WTC11 (cell line): ENCODE measurements around the gene ZDHHC8.

Experiments
- CBFB ChIP-seq: sonication (generic); formaldehyde crosslinking; IDR thresholded peaks from 2 replicates; pipeline ENCODE4 v1.8.1; 2022; ENCODE audit warnings: mild to moderate bottlenecking, low read depth, missing genetic modification reagents
- CREM ChIP-seq: sonication (generic); formaldehyde crosslinking; IDR thresholded peaks from 2 replicates; pipeline ENCODE4 v1.8.1; 2022; ENCODE audit warnings: mild to moderate bottlenecking, missing genetic modification reagents, moderate library complexity
- PRRX2 ChIP-seq: fragments of 250-450 bp; sonication (Bioruptor Pico); IDR thresholded peaks from 2 replicates; pipeline ENCODE4 v1.8.0; 2021; ENCODE audit warnings: mild to moderate bottlenecking
- TCF7 ChIP-seq: sonication (generic); formaldehyde crosslinking; IDR thresholded peaks from 2 replicates; pipeline ENCODE4 v1.8.0; 2022; ENCODE audit warnings: mild to moderate bottlenecking, low read depth, missing genetic modification reagents, moderate library complexity
- TP53 ChIP-seq: sonication (generic); formaldehyde crosslinking; IDR thresholded peaks from 2 replicates; pipeline ENCODE4 v1.8.1; 2023; ENCODE audit warnings: mild to moderate bottlenecking, missing genetic modification reagents
- ZNF232 ChIP-seq: sonication (generic); formaldehyde crosslinking; IDR thresholded peaks from 2 replicates; pipeline ENCODE4 v1.8.0; 2022; ENCODE audit warnings: mild to moderate bottlenecking, missing genetic modification reagents
- ZNF263 ChIP-seq: sonication (generic); formaldehyde crosslinking; IDR thresholded peaks from 2 replicates; pipeline ENCODE4 v1.8.1; 2022; ENCODE audit warnings: low read depth, mild to moderate bottlenecking, moderate library complexity, missing genetic modification reagents
- ZNF396 ChIP-seq: fragments of 250-450 bp; sonication (Bioruptor Pico); IDR thresholded peaks from 2 replicates; pipeline ENCODE4 v1.8.0; 2021; ENCODE audit warnings: mild to moderate bottlenecking, moderate library complexity, borderline replicate concordance
- ZNF671 ChIP-seq: fragments of 250-450 bp; sonication (Bioruptor Pico); IDR thresholded peaks from 2 replicates; pipeline ENCODE4 v1.8.0; 2021; ENCODE audit warnings: mild to moderate bottlenecking
- TF ChIP-seq, protein P1 (sequence below): fragments of 200-600 bp; IDR thresholded peaks from 2 replicates; pipeline ENCODE4 v1.8.0; 2022; ENCODE audit warnings: antibody characterized with exemption
- TF ChIP-seq, protein P2 (sequence below): sonication (generic); formaldehyde crosslinking; IDR thresholded peaks from 2 replicates; pipeline ENCODE4 v1.8.1; 2023; ENCODE audit warnings: mild to moderate bottlenecking, missing genetic modification reagents, moderate library complexity
- TF ChIP-seq, protein P3 (sequence below): fragments of 250-450 bp; sonication (Bioruptor Pico); conservative IDR thresholded peaks from 2 replicates; pipeline ENCODE4 v1.9.0; 2021; ENCODE audit warnings: mild to moderate bottlenecking
- TF ChIP-seq, protein P4 (sequence below): sonication (generic); formaldehyde crosslinking; IDR thresholded peaks from 2 replicates; pipeline ENCODE4 v1.8.1; 2023; ENCODE audit warnings: mild to moderate bottlenecking, missing genetic modification reagents, borderline replicate concordance
- TF ChIP-seq, protein P5 (sequence below): sonication (generic); formaldehyde crosslinking; IDR thresholded peaks from 2 replicates; pipeline ENCODE4 v1.8.0; 2022; ENCODE audit warnings: mild to moderate bottlenecking, missing genetic modification reagents

DNA sequence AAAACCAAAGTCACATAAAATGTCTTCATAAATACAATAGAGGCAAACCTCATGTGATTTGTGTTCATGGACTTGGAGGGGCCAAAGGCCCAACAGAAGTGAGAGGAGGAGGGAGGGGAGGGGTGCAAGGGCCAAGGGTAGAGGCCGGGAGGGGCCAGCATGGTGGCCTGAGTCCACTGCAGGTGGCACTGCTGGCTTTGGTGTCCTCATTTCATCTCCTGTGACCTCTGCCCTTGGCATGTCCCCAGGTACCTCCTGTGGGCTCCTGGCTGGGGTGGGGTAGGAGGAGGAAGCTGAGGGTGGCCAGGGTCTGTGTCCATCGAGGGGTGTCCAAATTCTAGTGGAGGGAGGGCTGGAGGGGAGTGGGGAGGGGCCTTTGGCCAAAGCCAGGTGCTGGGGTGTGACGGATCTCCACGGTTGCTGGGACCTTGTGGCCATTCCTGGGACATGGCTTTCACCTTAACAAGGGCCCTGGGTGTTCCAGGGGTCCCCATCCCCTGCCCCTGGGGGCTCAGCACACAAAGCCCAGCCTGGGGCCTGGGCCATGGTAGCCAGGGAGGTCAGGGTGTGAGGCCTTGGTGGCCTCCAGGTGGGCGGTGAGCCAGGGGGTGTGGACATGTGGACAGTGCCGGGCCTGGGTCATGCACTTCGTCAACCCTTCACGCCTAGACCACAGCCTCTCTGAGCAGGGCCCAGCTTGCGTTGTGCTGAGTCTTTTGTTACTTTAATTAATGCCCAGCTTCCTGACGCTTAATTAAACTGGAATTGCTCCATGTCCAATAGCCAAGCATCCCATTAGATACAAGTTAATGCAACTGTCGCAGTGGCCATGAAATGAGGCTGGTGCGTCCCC is 39.9 kb downstream of the ZDHHC8 start:
- TF ChIP-seq, protein P1, sequence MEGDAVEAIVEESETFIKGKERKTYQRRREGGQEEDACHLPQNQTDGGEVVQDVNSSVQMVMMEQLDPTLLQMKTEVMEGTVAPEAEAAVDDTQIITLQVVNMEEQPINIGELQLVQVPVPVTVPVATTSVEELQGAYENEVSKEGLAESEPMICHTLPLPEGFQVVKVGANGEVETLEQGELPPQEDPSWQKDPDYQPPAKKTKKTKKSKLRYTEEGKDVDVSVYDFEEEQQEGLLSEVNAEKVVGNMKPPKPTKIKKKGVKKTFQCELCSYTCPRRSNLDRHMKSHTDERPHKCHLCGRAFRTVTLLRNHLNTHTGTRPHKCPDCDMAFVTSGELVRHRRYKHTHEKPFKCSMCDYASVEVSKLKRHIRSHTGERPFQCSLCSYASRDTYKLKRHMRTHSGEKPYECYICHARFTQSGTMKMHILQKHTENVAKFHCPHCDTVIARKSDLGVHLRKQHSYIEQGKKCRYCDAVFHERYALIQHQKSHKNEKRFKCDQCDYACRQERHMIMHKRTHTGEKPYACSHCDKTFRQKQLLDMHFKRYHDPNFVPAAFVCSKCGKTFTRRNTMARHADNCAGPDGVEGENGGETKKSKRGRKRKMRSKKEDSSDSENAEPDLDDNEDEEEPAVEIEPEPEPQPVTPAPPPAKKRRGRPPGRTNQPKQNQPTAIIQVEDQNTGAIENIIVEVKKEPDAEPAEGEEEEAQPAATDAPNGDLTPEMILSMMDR, result no peak
- TF ChIP-seq, protein P2, sequence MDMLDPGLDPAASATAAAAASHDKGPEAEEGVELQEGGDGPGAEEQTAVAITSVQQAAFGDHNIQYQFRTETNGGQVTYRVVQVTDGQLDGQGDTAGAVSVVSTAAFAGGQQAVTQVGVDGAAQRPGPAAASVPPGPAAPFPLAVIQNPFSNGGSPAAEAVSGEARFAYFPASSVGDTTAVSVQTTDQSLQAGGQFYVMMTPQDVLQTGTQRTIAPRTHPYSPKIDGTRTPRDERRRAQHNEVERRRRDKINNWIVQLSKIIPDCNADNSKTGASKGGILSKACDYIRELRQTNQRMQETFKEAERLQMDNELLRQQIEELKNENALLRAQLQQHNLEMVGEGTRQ (CRISPR knock-in tag), result no peak
- TF ChIP-seq, protein P3, sequence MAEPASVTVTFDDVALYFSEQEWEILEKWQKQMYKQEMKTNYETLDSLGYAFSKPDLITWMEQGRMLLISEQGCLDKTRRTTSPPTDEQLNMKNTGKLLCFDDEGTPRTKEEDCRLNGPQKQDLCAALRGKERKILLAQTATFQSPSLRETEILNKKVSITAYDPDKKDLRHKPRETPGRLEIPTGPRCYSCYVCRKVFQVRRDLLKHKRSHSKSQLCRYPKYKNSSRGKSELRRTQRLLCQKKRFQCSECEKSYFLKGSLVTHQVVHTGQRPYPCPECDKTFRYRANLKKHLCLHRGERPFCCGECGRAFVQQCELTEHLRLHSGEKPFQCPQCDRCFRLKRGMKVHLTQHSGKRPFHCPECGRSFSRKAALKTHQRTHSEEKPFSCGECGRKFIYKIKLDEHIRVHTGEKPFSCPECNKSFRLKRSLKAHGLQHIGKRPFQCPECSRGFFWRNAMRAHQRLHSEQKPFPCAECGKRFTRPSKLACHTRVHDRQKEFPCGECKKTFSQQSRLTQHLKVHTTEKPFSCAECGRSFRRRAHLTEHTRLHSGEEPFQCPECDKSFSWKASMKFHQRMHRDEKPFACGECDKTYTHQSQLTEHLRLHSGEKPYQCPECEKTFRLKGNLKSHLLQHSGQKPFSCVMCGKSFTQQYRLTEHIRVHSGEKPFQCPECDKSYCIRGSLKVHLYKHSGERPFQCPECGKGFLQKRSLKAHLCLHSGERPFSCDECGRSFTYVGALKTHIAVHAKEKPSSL (CRISPR knock-in tag), result no peak
- TF ChIP-seq ZNF671, result no peak
- no peak for TF ChIP-seq ZNF232 (CRISPR knock-in tag)
- no peak for TF ChIP-seq ZNF263 (CRISPR knock-in tag)
- TF ChIP-seq TP53 (CRISPR knock-in tag), result no peak
- TF ChIP-seq, protein P4, sequence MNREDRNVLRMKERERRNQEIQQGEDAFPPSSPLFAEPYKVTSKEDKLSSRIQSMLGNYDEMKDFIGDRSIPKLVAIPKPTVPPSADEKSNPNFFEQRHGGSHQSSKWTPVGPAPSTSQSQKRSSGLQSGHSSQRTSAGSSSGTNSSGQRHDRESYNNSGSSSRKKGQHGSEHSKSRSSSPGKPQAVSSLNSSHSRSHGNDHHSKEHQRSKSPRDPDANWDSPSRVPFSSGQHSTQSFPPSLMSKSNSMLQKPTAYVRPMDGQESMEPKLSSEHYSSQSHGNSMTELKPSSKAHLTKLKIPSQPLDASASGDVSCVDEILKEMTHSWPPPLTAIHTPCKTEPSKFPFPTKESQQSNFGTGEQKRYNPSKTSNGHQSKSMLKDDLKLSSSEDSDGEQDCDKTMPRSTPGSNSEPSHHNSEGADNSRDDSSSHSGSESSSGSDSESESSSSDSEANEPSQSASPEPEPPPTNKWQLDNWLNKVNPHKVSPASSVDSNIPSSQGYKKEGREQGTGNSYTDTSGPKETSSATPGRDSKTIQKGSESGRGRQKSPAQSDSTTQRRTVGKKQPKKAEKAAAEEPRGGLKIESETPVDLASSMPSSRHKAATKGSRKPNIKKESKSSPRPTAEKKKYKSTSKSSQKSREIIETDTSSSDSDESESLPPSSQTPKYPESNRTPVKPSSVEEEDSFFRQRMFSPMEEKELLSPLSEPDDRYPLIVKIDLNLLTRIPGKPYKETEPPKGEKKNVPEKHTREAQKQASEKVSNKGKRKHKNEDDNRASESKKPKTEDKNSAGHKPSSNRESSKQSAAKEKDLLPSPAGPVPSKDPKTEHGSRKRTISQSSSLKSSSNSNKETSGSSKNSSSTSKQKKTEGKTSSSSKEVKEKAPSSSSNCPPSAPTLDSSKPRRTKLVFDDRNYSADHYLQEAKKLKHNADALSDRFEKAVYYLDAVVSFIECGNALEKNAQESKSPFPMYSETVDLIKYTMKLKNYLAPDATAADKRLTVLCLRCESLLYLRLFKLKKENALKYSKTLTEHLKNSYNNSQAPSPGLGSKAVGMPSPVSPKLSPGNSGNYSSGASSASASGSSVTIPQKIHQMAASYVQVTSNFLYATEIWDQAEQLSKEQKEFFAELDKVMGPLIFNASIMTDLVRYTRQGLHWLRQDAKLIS (CRISPR knock-in tag), result no peak
- TF ChIP-seq TCF7 (CRISPR knock-in tag), result no peak
- no peak for TF ChIP-seq ZNF396 (CRISPR knock-in tag)
- no peak for TF ChIP-seq CBFB (CRISPR knock-in tag)
- no peak for TF ChIP-seq PRRX2
- no peak for TF ChIP-seq CREM (CRISPR knock-in tag)
- TF ChIP-seq, protein P5, sequence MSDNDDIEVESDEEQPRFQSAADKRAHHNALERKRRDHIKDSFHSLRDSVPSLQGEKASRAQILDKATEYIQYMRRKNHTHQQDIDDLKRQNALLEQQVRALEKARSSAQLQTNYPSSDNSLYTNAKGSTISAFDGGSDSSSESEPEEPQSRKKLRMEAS (CRISPR knock-in tag), result no peak
